Lower leg skin (tissue), 3 donors: ENCODE results near the gene NSMCE1.

Source experiments
- CTCF ChIP-seq, 3 donors: fragments of 450-650 bp; IDR thresholded peaks; one replicate each; pipeline ENCODE4 v1.5.1; 2016; ENCODE audit warnings: antibody characterized with exemption in 3 of 3, mild to moderate bottlenecking in 3 of 3, moderate library complexity in 2 of 3
- POLR2A ChIP-seq, 2 donors: fragments of 450-650 bp; IDR thresholded peaks; one replicate each; pipeline ENCODE4 v1.6.1; 2016 to 2017; ENCODE audit warnings: antibody characterized with exemption in 2 of 2, mild to moderate bottlenecking in 1 of 2, moderate library complexity in 1 of 2

- TF ChIP-seq CTCF (IDR thresholded peaks at IDR 0.05) (no peak), POLR2A (IDR thresholded peaks at IDR 0.05) (no peak)
Measured at GRCh38 chr16:27248036-27248435, 20.5 kb downstream of the NSMCE1 start.
